GM12892 (cell line): ENCODE measurements around the gene DPYD.

Source experiments
- POLR2A ChIP-seq: IDR thresholded peaks from 2 replicates; pipeline ENCODE4 v1.6.1; 2011; ENCODE audit warnings: low read depth, low read length, control low read depth
- POLR2AphosphoS5 ChIP-seq: IDR thresholded peaks from 2 replicates; pipeline ENCODE4 v1.6.1; 2011; ENCODE audit warnings: low read depth, low read length, control low read depth
- TAF1 ChIP-seq: IDR thresholded peaks from 2 replicates; pipeline ENCODE4 v1.6.1; 2011; ENCODE audit warnings: low read depth, mild to moderate bottlenecking, control low read depth, low read length, borderline replicate concordance

GRCh38 chr1:97352936-97353382 lies 567.9 kb downstream of the DPYD start:
- no peak for TF ChIP-seq TAF1
- no peak for TF ChIP-seq POLR2A
- TF ChIP-seq POLR2AphosphoS5 = no peak
